Hypothalamus (tissue), 51 donors: ENCODE measurements around the gene MYO3B.

Source experiments
- DNase-seq, 51 donors: peaks; one replicate each; lab custom pipeline; 2025; lab: John Stamatoyannopoulos, UW

Gene MYO3B

GRCh38 chr2:170161516-170162270 lies 16.3 kb upstream of the MYO3B start:
- no peak for DNase-seq

- DNase-seq: no peak
Observed at GRCh38 chr2:170162271-170162632, 15.7 kb upstream of the MYO3B start.

GRCh38 chr2:170163411-170164065 lies 14.4 kb upstream of the MYO3B start:
- DNase-seq: no peak

GRCh38 chr2:170165129-170165528 lies 12.8 kb upstream of the MYO3B start:
- DNase-seq: no peak

- DNase-seq: no peak
Observed at GRCh38 chr2:170166735-170167134, 11.2 kb upstream of the MYO3B start.

GRCh38 chr2:170170281-170171040 lies 7.5 kb upstream of the MYO3B start:
- peak in 3 of 51 donors; percentile 3 to 15 (median 3) for DNase-seq

- no peak for DNase-seq
Observed at GRCh38 chr2:170176212-170176611, 1.7 kb upstream of the MYO3B start.

GRCh38 chr2:170180031-170180566 lies 2.2 kb downstream of the MYO3B start:
- DNase-seq: peak in 1 of 51 donors; percentile 12

GRCh38 chr2:170181602-170182001 lies 3.7 kb downstream of the MYO3B start:
- no peak for DNase-seq

GRCh38 chr2:170185319-170185718 lies 7.4 kb downstream of the MYO3B start:
- no peak for DNase-seq

- no peak for DNase-seq
Observed at GRCh38 chr2:170189757-170190156, 11.8 kb downstream of the MYO3B start.

- DNase-seq: no peak
Observed at GRCh38 chr2:170190172-170190571, 12.2 kb downstream of the MYO3B start.

GRCh38 chr2:170191166-170191866 lies 13.4 kb downstream of the MYO3B start:
- DNase-seq: no peak

- DNase-seq: no peak
Observed at GRCh38 chr2:170196963-170197362, 19.0 kb downstream of the MYO3B start.

GRCh38 chr2:170201275-170201674 lies 23.3 kb downstream of the MYO3B start:
- DNase-seq: peak in 2 of 51 donors; percentile 4 to 21

GRCh38 chr2:170201734-170202393 lies 23.9 kb downstream of the MYO3B start:
- no peak for DNase-seq

GRCh38 chr2:170202437-170202836 lies 24.5 kb downstream of the MYO3B start:
- no peak for DNase-seq

GRCh38 chr2:170204298-170204951 lies 26.5 kb downstream of the MYO3B start:
- peak in 4 of 51 donors; percentile 2 to 26 (median 8) for DNase-seq

- DNase-seq: no peak
Observed at GRCh38 chr2:170206246-170206645, 28.3 kb downstream of the MYO3B start.
